Measurements from ENCODE around the gene TNFRSF12A. TPM values are rescaled to one million over a fixed set of nuclear protein-coding genes. Genes with fewer than 3 reads are reported as not detected.
"Not testable (repeated sequence)": the region's sequence is repeated elsewhere in the genome, so short reads cannot be mapped to it uniquely, and the experiment has no call there.

The TNFRSF12A gene
- polyA plus RNA-seq, 1 experiment: 282 TPM

GRCh38 chr16:3068487-3068886, 48.3 kb downstream of the TNFRSF12A start:
- no peak overlapping the region for H3K4me3 ChIP-seq (ENCODE audit: low read depth, low read length)
- CTCF ChIA-PET: no interaction called here
- no peaks in the 10 kb centered on the region for H3K27me3 ChIP-seq (ENCODE audit: control insufficient read depth, insufficient read depth, low read length)
- no peaks in the 10 kb centered on the region for H3K36me3 ChIP-seq (ENCODE audit: control insufficient read depth, insufficient read depth, low read length)
- no peak for TF ChIP-seq CTCF (IDR thresholded peaks at IDR 0.05; ENCODE audit: insufficient read depth, low read depth, low read length)
- DNase-seq (ENCODE audit: low read depth): no peak
- POLR2A ChIA-PET: no interaction called here

- H3K27me3 ChIP-seq (ENCODE audit: control insufficient read depth, insufficient read depth, low read length); CTCF ChIA-PET; H3K36me3 ChIP-seq (ENCODE audit: control insufficient read depth, insufficient read depth, low read length); DNase-seq (ENCODE audit: low read depth); H3K4me3 ChIP-seq (ENCODE audit: low read depth, low read length); POLR2A ChIA-PET: not testable (repeated sequence)
Observed at GRCh38 chr16:3069146-3069545, 49.0 kb downstream of the TNFRSF12A start.

GRCh38 chr16:3070608-3071111, 50.5 kb downstream of the TNFRSF12A start:
- no peaks in the 10 kb centered on the region for H3K36me3 ChIP-seq (ENCODE audit: control insufficient read depth, insufficient read depth, low read length)
- H3K4me3 ChIP-seq (ENCODE audit: low read depth, low read length): no peak overlapping the region
- ChIA-PET POLR2A (no interaction called here), CTCF (interaction anchor here (1.5 to 1.6 kb wide), 2 partner anchors 10 to 59 kb away, joined by 4 to 5 read pairs; no protein-coding TSS in a partner anchor)
- TF ChIP-seq CTCF (IDR thresholded peaks at IDR 0.05; ENCODE audit: insufficient read depth, low read depth, low read length): no peak
- peaks cover 4% of the 10 kb centered on the region for H3K27me3 ChIP-seq (ENCODE audit: control insufficient read depth, insufficient read depth, low read length)
- no peak for DNase-seq (ENCODE audit: low read depth)

- H3K4me3 ChIP-seq (ENCODE audit: low read depth, low read length): no peak overlapping the region
- no peak for DNase-seq (ENCODE audit: low read depth)
- no peak for TF ChIP-seq CTCF (IDR thresholded peaks at IDR 0.05; ENCODE audit: insufficient read depth, low read depth, low read length)
- H3K27me3 ChIP-seq (ENCODE audit: control insufficient read depth, insufficient read depth, low read length): peaks cover 7% of the 10 kb centered on the region
- ChIA-PET CTCF (interaction anchor here (1.5 to 1.6 kb wide), 2 partner anchors 9 to 58 kb away, joined by 4 to 5 read pairs; no protein-coding TSS in a partner anchor), POLR2A (no interaction called here)
- no peaks in the 10 kb centered on the region for H3K36me3 ChIP-seq (ENCODE audit: control insufficient read depth, insufficient read depth, low read length)
Observed at GRCh38 chr16:3071655-3072054, 51.5 kb downstream of the TNFRSF12A start.

Small RNA genes within 50 kb of the gene (small RNA-seq; reads per million reads assigned to genes)
- not detected for gene LINC00514 (ENCODE audit: insufficient read length, low read depth, low replicate concordance)

Other genes starting within 250 kb of the TNFRSF12A start
- 212 and 215 TPM in 2 replicates for gene ELOB, start 243.1 kb upstream of the TNFRSF12A start, polyA plus RNA-seq (2011; rRNA removed)
- gene PRSS33, start 232.8 kb upstream of the TNFRSF12A start, polyA plus RNA-seq (2011; rRNA removed): not detected in 2 replicates
- not detected in 2 replicates for gene PRSS41, start 221.9 kb upstream of the TNFRSF12A start, polyA plus RNA-seq (2011; rRNA removed)
- gene PRSS21, start 203.1 kb upstream of the TNFRSF12A start, polyA plus RNA-seq (2011; rRNA removed): 0.13 TPM in 1 of 2 replicates, not detected in the other
- gene ZG16B, start 190.1 kb upstream of the TNFRSF12A start, polyA plus RNA-seq (2011; rRNA removed): 0.10 TPM in 2 replicates
- gene PRSS22, start 162.2 kb upstream of the TNFRSF12A start, polyA plus RNA-seq (2011; rRNA removed): not detected in 2 replicates
- gene FLYWCH2, start 137.2 kb upstream of the TNFRSF12A start, polyA plus RNA-seq (2011; rRNA removed): 25.6 and 39.9 TPM in 2 replicates
- 16.2 and 25.4 TPM in 2 replicates for gene FLYWCH1, start 108.4 kb upstream of the TNFRSF12A start, polyA plus RNA-seq (2011; rRNA removed)
- not detected in 2 replicates for gene KREMEN2, start 56.1 kb upstream of the TNFRSF12A start, polyA plus RNA-seq (2011; rRNA removed)
- 2.7 and 4.4 TPM in 2 replicates for gene PAQR4, start 51.0 kb upstream of the TNFRSF12A start, polyA plus RNA-seq (2011; rRNA removed)
- 3.6 and 6.9 TPM in 2 replicates for gene PKMYT1, start 39.9 kb upstream of the TNFRSF12A start, polyA plus RNA-seq (2011; rRNA removed)
- not detected in 2 replicates for gene CLDN9, start 7.4 kb upstream of the TNFRSF12A start, polyA plus RNA-seq (2011; rRNA removed)
- gene CLDN6, start 2.2 kb upstream of the TNFRSF12A start, polyA plus RNA-seq (2011; rRNA removed): 0.12 TPM in 1 of 2 replicates, not detected in the other
- gene HCFC1R1, start 3.6 kb downstream of the TNFRSF12A start, polyA plus RNA-seq (2011; rRNA removed): 26.2 and 33.7 TPM in 2 replicates
- 11.0 and 20.5 TPM in 2 replicates for gene THOC6, start 3.7 kb downstream of the TNFRSF12A start, polyA plus RNA-seq (2011; rRNA removed)
- gene BICDL2, start 16.6 kb downstream of the TNFRSF12A start, polyA plus RNA-seq (2011; rRNA removed): 0.04 and 0.09 TPM in 2 replicates
- gene MMP25, start 26.2 kb downstream of the TNFRSF12A start, polyA plus RNA-seq (2011; rRNA removed): 0.01 and 0.02 TPM in 2 replicates
- 11.3 and 18.1 TPM in 2 replicates for gene IL32, start 45.3 kb downstream of the TNFRSF12A start, polyA plus RNA-seq (2011; rRNA removed)
- gene ZSCAN10, start 78.9 kb downstream of the TNFRSF12A start, polyA plus RNA-seq (2011; rRNA removed): not detected in 2 replicates
- 4.2 and 9.0 TPM in 2 replicates for gene ZNF205, start 92.2 kb downstream of the TNFRSF12A start, polyA plus RNA-seq (2011; rRNA removed)
- gene ZNF213, start 114.7 kb downstream of the TNFRSF12A start, polyA plus RNA-seq (2011; rRNA removed): 0.63 and 0.77 TPM in 2 replicates
- 0.33 and 0.64 TPM in 2 replicates for gene OR1F1, start 167.8 kb downstream of the TNFRSF12A start, polyA plus RNA-seq (2011; rRNA removed)
- 4.0 and 4.8 TPM in 2 replicates for gene ZNF200, start 214.8 kb downstream of the TNFRSF12A start, polyA plus RNA-seq (2011; rRNA removed)
- not detected in 2 replicates for gene MEFV, start 236.3 kb downstream of the TNFRSF12A start, polyA plus RNA-seq (2011; rRNA removed)